Measurements from ENCODE around the gene CEP126.

- TF ChIP-seq, protein P1, sequence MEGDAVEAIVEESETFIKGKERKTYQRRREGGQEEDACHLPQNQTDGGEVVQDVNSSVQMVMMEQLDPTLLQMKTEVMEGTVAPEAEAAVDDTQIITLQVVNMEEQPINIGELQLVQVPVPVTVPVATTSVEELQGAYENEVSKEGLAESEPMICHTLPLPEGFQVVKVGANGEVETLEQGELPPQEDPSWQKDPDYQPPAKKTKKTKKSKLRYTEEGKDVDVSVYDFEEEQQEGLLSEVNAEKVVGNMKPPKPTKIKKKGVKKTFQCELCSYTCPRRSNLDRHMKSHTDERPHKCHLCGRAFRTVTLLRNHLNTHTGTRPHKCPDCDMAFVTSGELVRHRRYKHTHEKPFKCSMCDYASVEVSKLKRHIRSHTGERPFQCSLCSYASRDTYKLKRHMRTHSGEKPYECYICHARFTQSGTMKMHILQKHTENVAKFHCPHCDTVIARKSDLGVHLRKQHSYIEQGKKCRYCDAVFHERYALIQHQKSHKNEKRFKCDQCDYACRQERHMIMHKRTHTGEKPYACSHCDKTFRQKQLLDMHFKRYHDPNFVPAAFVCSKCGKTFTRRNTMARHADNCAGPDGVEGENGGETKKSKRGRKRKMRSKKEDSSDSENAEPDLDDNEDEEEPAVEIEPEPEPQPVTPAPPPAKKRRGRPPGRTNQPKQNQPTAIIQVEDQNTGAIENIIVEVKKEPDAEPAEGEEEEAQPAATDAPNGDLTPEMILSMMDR (IDR thresholded peaks at IDR 0.05; ENCODE audit: low read depth, low read length), result no peak
- no peak for TF ChIP-seq POLR2A (IDR thresholded peaks at IDR 0.05; ENCODE audit: extremely low read depth, insufficient read length)
- TF ChIP-seq MYC (IDR thresholded peaks at IDR 0.05; ENCODE audit: low read depth, low read length), result no peak
- TF ChIP-seq, protein P2, sequence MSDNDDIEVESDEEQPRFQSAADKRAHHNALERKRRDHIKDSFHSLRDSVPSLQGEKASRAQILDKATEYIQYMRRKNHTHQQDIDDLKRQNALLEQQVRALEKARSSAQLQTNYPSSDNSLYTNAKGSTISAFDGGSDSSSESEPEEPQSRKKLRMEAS (IDR thresholded peaks at IDR 0.05; ENCODE audit: low read depth, low read length), result no peak
Observed at GRCh38 chr11:101993172-101993571, 78.4 kb downstream of the CEP126 start.
